Dendritic cell treated with granulocyte-macrophage colony-stimulating factor and Interleukin-4, amounts not matched to agents 40 ng/mL and 50 ng/mL, for 4 days (primary cell): ENCODE data around the gene POLDIP2.

Experiments used
- H3K27ac Mint-ChIP-seq: one replicate; pipeline ENCODE4 v1.8.0; 2022; ENCODE audit warnings: mild to moderate bottlenecking, mixed read lengths
- H3K27me3 Mint-ChIP-seq: one replicate; pipeline ENCODE4 v1.8.0; 2022; ENCODE audit warnings: mild to moderate bottlenecking, mixed read lengths
- H3K36me3 Mint-ChIP-seq: one replicate; pipeline ENCODE4 v1.8.0; 2022; ENCODE audit warnings: low read depth, mixed read lengths
- H3K4me1 Mint-ChIP-seq: one replicate; pipeline ENCODE4 v1.8.0; 2022; ENCODE audit warnings: low read depth, mixed read lengths
- H3K4me3 Mint-ChIP-seq: one replicate; pipeline ENCODE4 v1.8.0; 2022; ENCODE audit warnings: mild to moderate bottlenecking, moderate library complexity, mixed read lengths
- H3K9me3 Mint-ChIP-seq: one replicate; pipeline ENCODE4 v1.8.0; 2022; ENCODE audit warnings: mixed read lengths
- intact Hi-C: fragments of 100-400 bp; cut with micrococcal nuclease; formaldehyde crosslinking; loops from one replicate; pipeline ENCODE4 v1.15.0; 2022

The POLDIP2 gene

GRCh38 chr17:28396635-28397239, 39.4 kb upstream of the POLDIP2 start:
- Mint-ChIP-seq H3K27ac (no peak overlapping the region), H3K4me1 (peaks cover 22% of the 10 kb centered on the region), H3K9me3 (no peaks in the 10 kb centered on the region), H3K27me3 (no peaks in the 10 kb centered on the region), H3K4me3 (no peak overlapping the region), H3K36me3 (peaks cover 69% of the 10 kb centered on the region)
- intact Hi-C loops, result no loop called here

DNA sequence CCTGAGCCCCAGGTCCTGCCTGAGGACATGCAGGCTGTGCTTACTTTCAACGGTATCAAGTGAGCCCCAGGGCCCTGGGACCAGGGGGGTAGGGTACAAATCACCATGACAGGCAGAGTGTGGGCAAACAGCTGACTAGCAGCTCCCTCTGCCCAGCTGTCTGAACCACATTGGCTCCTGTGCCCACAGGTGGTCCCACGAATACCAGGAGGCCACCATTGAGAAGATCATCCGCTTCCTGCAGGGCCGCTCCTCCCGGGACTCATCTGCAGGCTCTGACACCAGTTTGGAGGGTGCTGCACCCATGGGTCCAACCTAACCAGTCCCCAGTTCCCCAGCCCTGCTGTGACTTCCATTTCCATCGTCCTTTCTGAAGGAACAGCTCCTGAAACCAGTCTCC, 38.6 kb upstream of the POLDIP2 start:
- Mint-ChIP-seq H3K27me3 (no peaks in the 10 kb centered on the region), H3K27ac (no peak overlapping the region), H3K36me3 (peaks cover 70% of the 10 kb centered on the region), H3K4me1 (peaks cover 18% of the 10 kb centered on the region), H3K4me3 (no peak overlapping the region), H3K9me3 (no peaks in the 10 kb centered on the region)
- intact Hi-C loops, result no loop called here

- no peak overlapping the region for H3K27ac Mint-ChIP-seq
- H3K9me3 Mint-ChIP-seq, result no peaks in the 10 kb centered on the region
- peaks cover 70% of the 10 kb centered on the region for H3K36me3 Mint-ChIP-seq
- H3K4me1 Mint-ChIP-seq, result peaks cover 15% of the 10 kb centered on the region
- intact Hi-C loops, result no loop called here
- H3K27me3 Mint-ChIP-seq, result no peaks in the 10 kb centered on the region
- no peak overlapping the region for H3K4me3 Mint-ChIP-seq
Measured at GRCh38 chr17:28395426-28395825, 38.1 kb upstream of the POLDIP2 start.

GRCh38 chr17:28394337-28395116, 37.2 kb upstream of the POLDIP2 start:
- Mint-ChIP-seq H3K4me1 (peaks cover 10% of the 10 kb centered on the region), H3K27me3 (no peaks in the 10 kb centered on the region), H3K4me3 (no peak overlapping the region), H3K9me3 (no peaks in the 10 kb centered on the region), H3K27ac (no peak overlapping the region), H3K36me3 (peaks cover 70% of the 10 kb centered on the region)
- intact Hi-C loops, result no loop called here

GRCh38 chr17:28392491-28392890, 35.2 kb upstream of the POLDIP2 start:
- Mint-ChIP-seq H3K27me3 (no peaks in the 10 kb centered on the region), H3K27ac (no peak overlapping the region), H3K4me1 (peaks cover 5% of the 10 kb centered on the region), H3K4me3 (no peak overlapping the region), H3K36me3 (peaks cover 58% of the 10 kb centered on the region), H3K9me3 (no peaks in the 10 kb centered on the region)
- intact Hi-C loops, result no loop called here

DNA sequence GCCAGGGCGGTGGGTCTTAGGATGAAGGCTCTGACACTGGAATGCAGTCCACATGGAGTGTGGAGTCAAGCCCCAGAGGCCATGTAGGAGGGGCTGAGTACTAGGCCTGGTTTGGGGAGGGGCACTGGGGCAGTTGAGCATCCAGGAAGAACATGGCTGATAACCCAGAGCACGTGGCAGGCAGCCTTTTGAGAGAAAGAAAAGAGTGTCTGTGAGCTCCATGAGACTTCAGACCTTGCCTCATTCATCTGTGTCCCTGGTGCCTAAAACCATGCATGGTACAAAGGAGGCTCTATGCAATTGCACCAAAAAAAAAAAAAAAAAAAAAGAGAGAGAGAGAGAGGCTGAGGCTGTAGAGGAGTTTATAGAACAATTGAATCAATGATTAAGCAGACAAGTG, 34.1 kb upstream of the POLDIP2 start:
- Mint-ChIP-seq H3K27ac (no peak overlapping the region), H3K9me3 (no peaks in the 10 kb centered on the region), H3K36me3 (peaks cover 48% of the 10 kb centered on the region), H3K4me1 (peaks cover 8% of the 10 kb centered on the region), H3K4me3 (no peak overlapping the region), H3K27me3 (no peaks in the 10 kb centered on the region)
- intact Hi-C loops, result no loop called here

GRCh38 chr17:28390984-28391383, 33.7 kb upstream of the POLDIP2 start:
- peaks cover 8% of the 10 kb centered on the region for H3K4me1 Mint-ChIP-seq
- H3K36me3 Mint-ChIP-seq, result peaks cover 46% of the 10 kb centered on the region
- H3K9me3 Mint-ChIP-seq, result no peaks in the 10 kb centered on the region

GRCh38 chr17:28390563-28390962, 33.2 kb upstream of the POLDIP2 start:
- H3K27ac Mint-ChIP-seq, result no peak overlapping the region
- intact Hi-C loops, result no loop called here
- no peaks in the 10 kb centered on the region for H3K9me3 Mint-ChIP-seq
- peaks cover 41% of the 10 kb centered on the region for H3K36me3 Mint-ChIP-seq
- no peak overlapping the region for H3K4me3 Mint-ChIP-seq
- no peaks in the 10 kb centered on the region for H3K27me3 Mint-ChIP-seq
- H3K4me1 Mint-ChIP-seq, result peaks cover 8% of the 10 kb centered on the region

More at GRCh38 chr17:28390984-28391383, 33.7 kb upstream of the POLDIP2 start:
- Mint-ChIP-seq H3K27me3 (no peaks in the 10 kb centered on the region), H3K4me3 (no peak overlapping the region), H3K27ac (no peak overlapping the region)
- intact Hi-C loops, result no loop called here

GRCh38 chr17:28390141-28390540, 32.8 kb upstream of the POLDIP2 start:
- Mint-ChIP-seq H3K27me3 (peaks cover 4% of the 10 kb centered on the region), H3K27ac (no peak overlapping the region), H3K9me3 (no peaks in the 10 kb centered on the region), H3K4me3 (no peak overlapping the region), H3K36me3 (peaks cover 37% of the 10 kb centered on the region), H3K4me1 (peaks cover 12% of the 10 kb centered on the region)
- intact Hi-C loops, result no loop called here

DNA sequence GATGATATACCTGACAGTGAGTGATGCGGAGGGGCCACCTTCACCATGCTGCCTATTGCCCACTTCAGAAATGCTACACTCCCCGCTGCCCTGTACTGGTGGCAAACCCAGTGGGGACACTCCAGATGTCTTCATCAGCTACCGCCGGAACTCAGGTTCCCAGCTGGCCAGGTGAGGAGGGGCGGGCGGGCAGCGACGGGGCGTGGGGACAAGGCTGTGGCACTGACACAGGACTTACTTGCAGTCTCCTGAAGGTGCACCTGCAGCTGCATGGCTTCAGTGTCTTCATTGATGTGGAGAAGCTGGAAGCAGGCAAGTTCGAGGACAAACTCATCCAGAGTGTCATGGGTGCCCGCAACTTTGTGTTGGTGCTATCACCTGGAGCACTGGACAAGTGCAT, 30.8 kb upstream of the POLDIP2 start:
- H3K4me3 Mint-ChIP-seq, result no peak overlapping the region
- H3K4me1 Mint-ChIP-seq, result peaks cover 28% of the 10 kb centered on the region
- peaks cover 34% of the 10 kb centered on the region for H3K36me3 Mint-ChIP-seq
- H3K9me3 Mint-ChIP-seq, result no peaks in the 10 kb centered on the region
- no peak overlapping the region for H3K27ac Mint-ChIP-seq
- intact Hi-C loops, result loop anchor here (10.0 kb wide), 1 partner anchor 157 kb away; no protein-coding TSS in a partner anchor
- peaks cover 22% of the 10 kb centered on the region for H3K27me3 Mint-ChIP-seq

DNA sequence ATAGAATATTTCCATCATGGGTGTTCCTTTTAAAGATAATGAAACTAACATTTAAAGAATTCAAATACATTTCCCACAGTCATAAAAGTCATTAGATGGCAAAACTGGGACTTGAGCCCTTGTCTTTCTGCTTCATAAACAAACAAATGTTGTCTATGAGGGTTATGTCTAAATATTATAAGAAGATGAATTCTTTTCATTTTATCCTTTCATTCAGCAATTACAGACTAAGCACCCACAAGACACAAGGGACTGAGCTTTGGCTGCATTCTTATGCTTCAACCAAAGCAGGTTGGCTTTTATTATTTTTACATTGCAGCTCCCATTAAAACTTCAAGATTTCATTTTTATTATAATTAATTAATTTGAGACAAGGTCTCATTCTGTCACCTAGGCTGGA, 29.1 kb upstream of the POLDIP2 start:
- H3K9me3 Mint-ChIP-seq, result no peaks in the 10 kb centered on the region
- no peak overlapping the region for H3K27ac Mint-ChIP-seq
- H3K36me3 Mint-ChIP-seq, result peaks cover 32% of the 10 kb centered on the region
- H3K27me3 Mint-ChIP-seq, result peaks cover 38% of the 10 kb centered on the region
- no peak overlapping the region for H3K4me3 Mint-ChIP-seq
- peaks cover 33% of the 10 kb centered on the region for H3K4me1 Mint-ChIP-seq
- intact Hi-C loops, result loop anchor here (10.0 kb wide), 1 partner anchor 158 kb away; no protein-coding TSS in a partner anchor

DNA sequence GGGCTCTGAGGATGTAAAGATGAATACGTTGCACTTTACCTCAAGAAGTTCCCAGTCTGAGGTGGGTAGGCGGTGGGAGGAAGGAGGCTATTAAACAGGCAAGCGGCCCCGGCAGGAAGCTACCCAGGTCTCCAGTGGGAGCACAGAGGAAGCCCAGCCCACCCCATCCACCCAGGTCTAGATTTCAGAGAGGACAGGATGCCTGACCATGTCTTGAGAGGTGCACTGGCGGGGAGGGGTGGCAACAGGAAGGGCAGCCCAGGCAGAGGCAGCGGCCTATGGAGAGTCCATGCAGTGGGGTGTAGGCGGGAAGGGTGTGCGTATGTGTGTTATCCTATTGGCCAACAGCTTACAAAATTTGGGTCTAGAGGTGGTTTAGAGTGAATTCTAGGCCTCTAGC, 28.1 kb upstream of the POLDIP2 start:
- Mint-ChIP-seq H3K4me1 (peaks cover 40% of the 10 kb centered on the region), H3K27me3 (peaks cover 48% of the 10 kb centered on the region), H3K27ac (no peak overlapping the region), H3K4me3 (peak overlapping the region; percentile 84), H3K36me3 (peaks cover 22% of the 10 kb centered on the region), H3K9me3 (no peaks in the 10 kb centered on the region)
- intact Hi-C loops, result loop anchor here (10.0 kb wide), 1 partner anchor 159 kb away; no protein-coding TSS in a partner anchor

DNA sequence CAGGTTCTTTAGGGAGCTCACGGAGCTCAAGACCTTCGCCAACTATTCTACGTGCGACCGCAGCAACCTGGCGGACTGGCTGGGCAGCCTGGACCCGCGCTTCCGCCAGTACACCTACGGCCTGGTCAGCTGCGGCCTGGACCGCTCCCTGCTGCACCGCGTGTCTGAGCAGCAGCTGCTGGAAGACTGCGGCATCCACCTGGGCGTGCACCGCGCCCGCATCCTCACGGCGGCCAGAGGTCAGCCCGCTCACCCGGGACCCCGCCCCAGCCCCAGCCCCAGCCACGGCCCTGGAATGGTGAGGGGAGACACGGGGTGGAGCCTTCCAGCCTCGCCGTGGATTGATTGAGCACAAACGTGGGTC, 27.7 kb upstream of the POLDIP2 start:
- Mint-ChIP-seq H3K27me3 (peaks cover 51% of the 10 kb centered on the region), H3K4me3 (peak overlapping the region; percentile 84), H3K4me1 (peaks cover 44% of the 10 kb centered on the region), H3K27ac (peak overlapping the region; percentile 79), H3K36me3 (peaks cover 18% of the 10 kb centered on the region), H3K9me3 (no peaks in the 10 kb centered on the region)
- intact Hi-C loops, result loop anchor here (10.0 kb wide), 1 partner anchor 160 kb away; no protein-coding TSS in a partner anchor

GRCh38 chr17:28384281-28385036, 27.1 kb upstream of the POLDIP2 start:
- Mint-ChIP-seq H3K4me1 (peaks cover 44% of the 10 kb centered on the region), H3K27me3 (peaks cover 54% of the 10 kb centered on the region), H3K4me3 (peak overlapping the region; percentile 84), H3K36me3 (peaks cover 13% of the 10 kb centered on the region), H3K27ac (peak overlapping the region; percentile 79), H3K9me3 (no peaks in the 10 kb centered on the region)
- intact Hi-C loops, result loop anchor here (5.0 to 10.0 kb wide), 2 partner anchors 33 to 160 kb away; no protein-coding TSS in a partner anchor
